Right ventricle myocardium superior (tissue), 1 donor: Measurements from ENCODE around the gene TMEM225B. TPM values are rescaled to one million over a fixed set of nuclear protein-coding genes. Genes with fewer than 3 reads are reported as not detected.
A peak's percentile ranks its signal among the peaks of the same experiment; 100 is the strongest.
"Not testable (repeated sequence)": the region's sequence is repeated elsewhere in the genome, so short reads cannot be mapped to it uniquely, and the experiment has no call there.

Experiments
- ATAC-seq: fragments of 200-7000 bp; cut with Tn5 transposase; one replicate; pipeline ENCODE4 v1.9.1; 2020; ENCODE audit warnings: mild to moderate bottlenecking; ENCODE audit not compliant: poor library complexity
- DNase-seq: peaks from one replicate; pipeline ENCODE4 v3.0.0-alpha.2; 2020
- intact Hi-C: fragments of 100-400 bp; cut with DNase I; formaldehyde crosslinking; loops from one replicate; pipeline ENCODE4 v1.11.2; 2022
- total RNA-seq: library from RNA; stranded (reverse); fragmentation: NEBNext Ultra II Directional; extraction: Animal tissue kit (Norgen Biotek cat#: 25700); gene quantifications from one replicate; pipeline ENCODE4 v1.2.1, GENCODE V29; 2021
- donor health status: DM: no; HTN: yes; CAD: no; lungs with severe emphysema.

The TMEM225B gene
- total RNA-seq, 1 donor from 2014 or later = not detected

DNA sequence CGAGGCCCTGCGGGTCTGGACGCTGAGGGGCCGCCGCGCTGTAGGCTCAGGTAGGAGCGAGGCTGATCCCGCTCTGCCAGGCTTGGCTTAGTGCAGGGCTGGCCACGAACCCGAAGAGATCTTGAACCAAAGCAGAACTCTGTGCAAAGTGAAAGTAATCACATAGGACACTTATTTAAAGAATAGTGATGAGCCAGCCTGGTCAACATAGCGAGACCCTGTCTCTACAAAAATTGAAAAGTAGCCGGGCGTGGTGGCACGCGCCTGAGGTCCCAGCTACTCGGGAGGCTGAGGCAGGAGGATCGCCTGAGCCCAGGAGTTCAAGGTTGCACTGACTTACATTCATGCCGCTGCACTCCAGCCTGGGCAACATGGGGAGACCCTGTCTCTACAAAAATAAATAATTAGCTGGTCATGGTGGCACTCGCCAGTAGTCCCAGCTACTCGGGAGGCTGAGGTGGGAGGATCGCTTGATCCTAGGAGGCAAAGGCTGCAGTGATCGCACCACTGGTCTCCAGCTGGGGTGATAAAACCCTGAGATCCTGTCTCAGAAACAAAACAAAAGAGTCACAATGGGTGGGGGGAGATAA is 19.2 kb downstream of the TMEM225B start:
- DNase-seq (no peak), ATAC-seq (no peak)
- intact Hi-C loops = no loop called here

DNA sequence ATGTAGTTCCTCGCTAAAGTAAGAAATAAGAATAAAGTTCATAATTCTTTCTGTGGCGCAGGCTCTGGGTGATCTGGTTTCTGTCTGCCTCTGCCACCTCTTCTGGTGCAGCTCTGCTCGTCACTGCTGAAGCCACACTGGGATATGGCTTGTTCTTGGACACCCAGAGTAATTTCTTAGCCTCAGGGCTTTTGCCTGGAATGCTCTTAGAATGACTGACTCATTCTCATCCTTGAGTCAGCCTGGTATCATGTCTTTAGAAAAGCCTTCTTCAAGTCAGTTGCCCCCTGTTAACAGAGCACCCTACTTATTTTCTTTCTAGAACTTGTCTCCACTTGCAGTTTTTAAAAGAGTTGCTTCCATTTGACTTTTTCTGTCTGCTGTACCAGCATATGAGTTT is 20.7 kb downstream of the TMEM225B start:
- DNase-seq (no peak), ATAC-seq (no peak)
- intact Hi-C loops = no loop called here

- intact Hi-C loops = no loop called here
- ATAC-seq = no peak
- DNase-seq = no peak
Observed at GRCh38 chr7:99619571-99620130, 21.6 kb downstream of the TMEM225B start.

GRCh38 chr7:99621271-99621670 is 23.2 kb downstream of the TMEM225B start:
- no peak for DNase-seq
- intact Hi-C loops = no loop called here
- no peak for ATAC-seq

GRCh38 chr7:99622596-99622995 is 24.5 kb downstream of the TMEM225B start:
- DNase-seq (no peak), ATAC-seq (no peak)
- intact Hi-C loops = no loop called here

DNA sequence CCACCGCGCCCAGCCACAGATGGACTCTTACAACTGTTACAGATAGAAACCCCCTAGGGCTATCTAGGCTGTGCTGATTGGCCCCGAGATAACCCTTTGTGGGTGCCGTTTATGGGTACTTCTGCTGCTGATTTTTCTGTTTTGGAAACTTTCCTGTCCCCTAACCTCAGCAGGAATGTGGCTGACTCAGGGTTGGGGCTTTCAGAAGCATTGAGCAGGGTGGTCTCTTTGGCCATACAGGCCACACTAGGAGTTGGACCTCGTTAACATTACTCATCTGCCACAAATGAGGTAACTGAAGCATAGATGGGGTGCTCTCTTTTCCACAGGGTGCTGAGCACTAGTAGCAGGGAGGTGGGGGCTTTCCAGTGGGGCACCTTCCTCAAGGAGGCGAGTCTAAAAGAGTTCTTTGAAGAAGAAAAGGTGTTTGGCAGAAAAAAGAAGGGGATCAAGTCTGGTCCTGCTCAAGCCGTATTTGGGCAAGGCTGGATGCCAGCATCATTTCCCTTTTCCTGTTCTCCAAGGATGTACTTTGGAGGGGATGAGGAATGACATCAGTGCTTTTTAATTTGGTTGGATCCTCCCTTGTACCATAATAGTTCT is 25.1 kb downstream of the TMEM225B start:
- intact Hi-C loops = no loop called here
- ATAC-seq = no peak
- DNase-seq = no peak

GRCh38 chr7:99623702-99624447 is 25.8 kb downstream of the TMEM225B start:
- intact Hi-C loops = no loop called here
- DNase-seq (no peak), ATAC-seq (no peak)

- intact Hi-C loops = no loop called here
- ATAC-seq (no peak), DNase-seq (no peak)
Observed at GRCh38 chr7:99624484-99624883, 26.4 kb downstream of the TMEM225B start.

GRCh38 chr7:99625321-99625720 is 27.3 kb downstream of the TMEM225B start:
- intact Hi-C loops = no loop called here
- DNase-seq (no peak), ATAC-seq (no peak)

DNA sequence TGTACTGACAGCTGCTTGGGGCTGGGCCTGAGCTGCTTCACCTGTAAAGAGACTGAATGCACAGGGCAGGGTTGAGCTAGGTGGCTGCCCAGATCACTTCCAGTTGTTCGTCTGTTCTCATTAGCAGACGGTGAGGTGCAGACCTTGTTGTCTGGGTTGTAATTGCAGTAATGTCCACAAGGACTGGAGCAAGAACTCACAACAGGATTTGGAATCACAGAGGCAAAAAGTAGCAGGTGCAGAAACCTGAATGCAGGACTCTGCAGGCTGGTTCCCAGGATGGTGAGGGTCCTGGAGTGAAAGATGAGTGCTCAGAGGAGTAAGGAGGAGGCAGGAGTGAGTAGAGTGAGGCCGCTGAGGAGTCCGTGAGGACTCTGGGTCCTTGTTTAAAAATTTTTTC is 27.9 kb downstream of the TMEM225B start:
- intact Hi-C loops = no loop called here

DNA sequence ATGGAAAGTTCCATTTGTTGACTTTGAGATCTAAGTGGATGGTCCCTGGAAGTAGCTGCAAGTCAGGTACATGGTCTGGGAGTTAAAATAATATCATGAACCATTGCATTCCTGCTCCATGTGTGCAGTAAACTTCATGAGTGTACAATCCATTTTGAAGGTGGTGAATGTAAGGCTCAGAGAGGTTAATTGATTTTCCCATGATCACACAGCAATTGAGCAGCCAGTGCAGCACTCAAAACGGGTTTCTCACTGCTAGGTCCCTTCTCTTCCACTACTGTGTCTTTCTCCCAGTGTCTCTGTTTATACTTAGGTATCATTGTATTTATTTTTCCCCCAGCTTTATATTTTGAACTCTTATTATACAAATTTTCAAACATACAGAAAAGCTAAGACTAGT is 28.6 kb downstream of the TMEM225B start:
- ATAC-seq = no peak
- DNase-seq = no peak
- intact Hi-C loops = no loop called here

More for the DNA sequence above, 27.9 kb downstream of the TMEM225B start:
- DNase-seq (no peak), ATAC-seq (no peak)

DNA sequence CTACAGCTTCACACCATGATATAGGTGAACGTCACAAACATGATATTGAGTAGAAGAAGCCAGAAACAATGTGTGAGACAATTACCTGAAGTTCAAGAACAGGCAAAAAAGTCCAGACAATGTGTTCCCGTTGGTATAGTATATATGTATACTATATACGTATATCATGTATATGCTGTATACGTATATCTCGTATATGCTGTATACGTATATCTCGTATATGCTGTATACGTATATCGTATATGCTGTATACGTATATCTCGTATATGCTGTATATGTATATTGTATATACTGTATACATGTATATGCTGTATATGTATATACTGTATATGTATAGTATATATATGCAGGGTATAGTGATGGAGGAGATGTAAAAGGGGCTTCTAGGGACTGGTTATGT is 29.4 kb downstream of the TMEM225B start:
- no peak for DNase-seq
- intact Hi-C loops = no loop called here
- no peak for ATAC-seq

GRCh38 chr7:99628471-99629465 is 30.7 kb downstream of the TMEM225B start:
- DNase-seq (no peak), ATAC-seq (no peak)
- intact Hi-C loops = no loop called here

DNA sequence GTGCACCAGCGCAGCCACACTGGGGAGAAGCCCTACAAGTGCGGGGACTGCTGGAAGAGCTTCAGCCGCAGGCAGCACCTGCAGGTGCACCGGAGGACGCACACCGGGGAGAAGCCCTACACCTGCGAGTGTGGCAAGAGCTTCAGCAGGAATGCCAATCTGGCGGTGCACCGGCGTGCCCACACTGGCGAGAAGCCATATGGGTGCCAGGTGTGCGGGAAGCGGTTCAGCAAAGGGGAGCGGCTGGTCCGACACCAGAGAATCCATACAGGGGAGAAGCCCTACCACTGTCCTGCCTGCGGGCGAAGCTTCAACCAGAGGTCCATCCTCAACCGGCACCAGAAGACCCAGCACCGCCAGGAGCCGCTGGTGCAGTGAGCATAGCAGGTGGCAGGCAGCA is 31.6 kb downstream of the TMEM225B start:
- intact Hi-C loops = no loop called here
- DNase-seq (no peak), ATAC-seq (no peak)

DNA sequence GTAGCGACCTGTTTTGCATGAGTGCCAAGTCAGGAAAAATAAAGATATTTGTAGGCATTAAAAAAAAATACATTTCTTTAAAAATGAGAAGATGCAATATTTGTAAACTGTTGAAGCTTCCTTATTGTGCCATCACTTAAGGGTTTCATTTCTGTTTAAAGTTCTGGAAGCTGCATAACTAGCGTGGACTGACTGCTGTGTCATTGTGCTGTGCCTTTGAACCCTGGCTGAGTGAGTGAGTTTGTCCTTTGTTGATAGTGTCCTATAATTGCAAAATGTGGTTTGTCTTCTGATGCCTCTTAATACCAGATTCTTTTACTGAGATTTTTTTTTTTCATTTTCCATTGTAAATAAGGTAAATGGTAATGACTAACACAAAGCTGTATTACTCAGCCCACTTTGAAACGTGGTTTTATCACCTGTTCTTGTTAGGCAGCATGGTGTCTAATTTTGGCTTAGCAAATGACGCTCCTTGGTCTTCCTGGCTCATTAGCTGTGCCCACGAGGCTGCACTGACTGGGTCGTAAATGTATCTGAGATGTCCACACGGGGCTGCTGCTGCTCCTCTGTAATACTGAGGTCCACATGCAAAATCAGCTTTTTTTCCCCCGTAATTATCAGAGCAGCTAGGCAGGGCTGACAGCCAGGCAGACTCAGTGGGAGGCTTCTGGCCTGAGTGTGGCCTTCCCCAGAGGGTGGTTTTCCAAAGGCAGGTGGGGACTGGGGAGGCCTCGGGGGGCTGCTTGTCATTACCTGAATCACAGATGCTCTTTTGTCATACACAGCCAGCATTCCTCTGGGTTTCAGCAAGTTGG is 33.4 kb downstream of the TMEM225B start:
- ATAC-seq = peak; percentile 84
- DNase-seq = no peak
- intact Hi-C loops = no loop called here

- DNase-seq, intact Hi-C loops, ATAC-seq: not testable (repeated sequence)
Observed at GRCh38 chr7:99637414-99637813, 39.3 kb downstream of the TMEM225B start.

- ATAC-seq (no peak), DNase-seq (no peak)
- intact Hi-C loops = no loop called here
Observed at GRCh38 chr7:99638731-99639130, 40.7 kb downstream of the TMEM225B start.

GRCh38 chr7:99639267-99639666 is 41.2 kb downstream of the TMEM225B start:
- DNase-seq = no peak
- intact Hi-C loops = no loop called here
- ATAC-seq = no peak
